ENCODE data around the gene PSMD5. TPM values are rescaled to one million over a fixed set of nuclear protein-coding genes. Genes with fewer than 3 reads are reported as not detected.

PSMD5 gene
- total and polyA plus RNA-seq, 2 donors (not counting 1 experiment from before 2014, with no cell fraction given) = 33.9 to 48.3 TPM

GRCh38 chr9:120774719-120775118, 68.0 kb downstream of the PSMD5 start:
- TF ChIP-seq CTCF (conservative IDR thresholded peaks at IDR 0.05 in 1 of 2, IDR thresholded peaks at IDR 0.05 in 1 of 2; ENCODE audit: low read depth in 1 of 2, low read length in 2 of 2) = no peak
- TF ChIP-seq EZH2 (IDR thresholded peaks at IDR 0.05; ENCODE audit: low read length, missing control alignments) = no peak
- Histone ChIP-seq H2AFZ (ENCODE audit: low read length) (no peak overlapping the region), H3K27me3 (ENCODE audit: control insufficient read depth, insufficient read depth, low read length) (no peaks in the 10 kb centered on the region), H3K9ac (ENCODE audit: insufficient read depth, low read length) (no peak overlapping the region), H4K20me1 (ENCODE audit: control insufficient read depth, extremely low read depth, insufficient read depth, low read length) (no peaks in the 10 kb centered on the region), H3K4me2 (ENCODE audit: extremely low read depth, insufficient read depth, low read length) (no peak overlapping the region), H3K27ac (ENCODE audit: insufficient read depth, low read length) (no peak overlapping the region), H3K4me1 (ENCODE audit: control insufficient read depth, extremely low read depth, insufficient read depth, low read length) (no peaks in the 10 kb centered on the region), H3K79me2 (ENCODE audit: control insufficient read depth, insufficient read depth, low read length) (no peaks in the 10 kb centered on the region), H3K4me3 (replicated peaks in 1 of 4; ENCODE audit: control extremely low read depth in 1 of 4, insufficient read depth in 1 of 4, low read depth in 3 of 4, low read length in 4 of 4) (no peak overlapping the region), H3K36me3 (ENCODE audit: control insufficient read depth, insufficient read depth, low read length) (peaks cover 9% of the 10 kb centered on the region), H3K9me3 (ENCODE audit: control insufficient read depth, insufficient read depth, low read depth, low read length) (no peaks in the 10 kb centered on the region)
- DNase-seq (ENCODE audit: low read depth in 2 of 2) = no peak

GRCh38 chr9:120773256-120773655, 69.5 kb downstream of the PSMD5 start:
- Histone ChIP-seq H3K36me3 (ENCODE audit: control insufficient read depth, insufficient read depth, low read length) (peaks cover 11% of the 10 kb centered on the region), H3K27ac (ENCODE audit: insufficient read depth, low read length) (no peak overlapping the region), H3K79me2 (ENCODE audit: control insufficient read depth, insufficient read depth, low read length) (no peaks in the 10 kb centered on the region), H3K27me3 (ENCODE audit: control insufficient read depth, insufficient read depth, low read length) (no peaks in the 10 kb centered on the region), H3K4me3 (replicated peaks in 1 of 4; ENCODE audit: control extremely low read depth in 1 of 4, insufficient read depth in 1 of 4, low read depth in 3 of 4, low read length in 4 of 4) (no peak overlapping the region), H3K9ac (ENCODE audit: insufficient read depth, low read length) (no peak overlapping the region), H4K20me1 (ENCODE audit: control insufficient read depth, extremely low read depth, insufficient read depth, low read length) (no peaks in the 10 kb centered on the region), H3K4me1 (ENCODE audit: control insufficient read depth, extremely low read depth, insufficient read depth, low read length) (no peaks in the 10 kb centered on the region), H3K4me2 (ENCODE audit: extremely low read depth, insufficient read depth, low read length) (no peak overlapping the region), H3K9me3 (ENCODE audit: control insufficient read depth, insufficient read depth, low read depth, low read length) (no peaks in the 10 kb centered on the region), H2AFZ (ENCODE audit: low read length) (no peak overlapping the region)
- TF ChIP-seq EZH2 (IDR thresholded peaks at IDR 0.05; ENCODE audit: low read length, missing control alignments) = no peak
- TF ChIP-seq CTCF (conservative IDR thresholded peaks at IDR 0.05 in 1 of 2, IDR thresholded peaks at IDR 0.05 in 1 of 2; ENCODE audit: low read depth in 1 of 2, low read length in 2 of 2) = no peak
- DNase-seq (ENCODE audit: low read depth in 2 of 2) = no peak

- H3K9ac ChIP-seq (ENCODE audit: insufficient read depth, low read length) = no peak overlapping the region
- H3K4me1 ChIP-seq (ENCODE audit: control insufficient read depth, extremely low read depth, insufficient read depth, low read length) = no peaks in the 10 kb centered on the region
- H3K4me3 ChIP-seq (replicated peaks in 1 of 4; ENCODE audit: control extremely low read depth in 1 of 4, insufficient read depth in 1 of 4, low read depth in 3 of 4, low read length in 4 of 4) = no peak overlapping the region
- no peaks in the 10 kb centered on the region for H3K9me3 ChIP-seq (ENCODE audit: control insufficient read depth, insufficient read depth, low read depth, low read length)
- no peak overlapping the region for H2AFZ ChIP-seq (ENCODE audit: low read length)
- no peak for DNase-seq (ENCODE audit: low read depth in 2 of 2)
- no peak for TF ChIP-seq CTCF (conservative IDR thresholded peaks at IDR 0.05 in 1 of 2, IDR thresholded peaks at IDR 0.05 in 1 of 2; ENCODE audit: low read depth in 1 of 2, low read length in 2 of 2)
- no peak for TF ChIP-seq EZH2 (IDR thresholded peaks at IDR 0.05; ENCODE audit: low read length, missing control alignments)
- H4K20me1 ChIP-seq (ENCODE audit: control insufficient read depth, extremely low read depth, insufficient read depth, low read length) = no peaks in the 10 kb centered on the region
- no peak overlapping the region for H3K27ac ChIP-seq (ENCODE audit: insufficient read depth, low read length)
- no peaks in the 10 kb centered on the region for H3K79me2 ChIP-seq (ENCODE audit: control insufficient read depth, insufficient read depth, low read length)
- H3K36me3 ChIP-seq (ENCODE audit: control insufficient read depth, insufficient read depth, low read length) = peaks cover 9% of the 10 kb centered on the region
- H3K27me3 ChIP-seq (ENCODE audit: control insufficient read depth, insufficient read depth, low read length) = no peaks in the 10 kb centered on the region
- H3K4me2 ChIP-seq (ENCODE audit: extremely low read depth, insufficient read depth, low read length) = no peak overlapping the region
Observed at GRCh38 chr9:120770931-120771330, 71.8 kb downstream of the PSMD5 start.

All from fibroblast of lung (primary cell).